HG02642 (cell line): ENCODE data around the gene PRSS57.
"Not testable (repeated sequence)": the region's sequence is repeated elsewhere in the genome, so short reads cannot be mapped to it uniquely, and the experiment has no call there.

Experiments
- ATAC-seq: cut with Tn5 transposase; IDR thresholded peaks from one replicate; pipeline ENCODE4 v1.9.1; 2021; ENCODE audit warnings: mild to moderate bottlenecking; ENCODE audit not compliant: unreplicated experiment, poor library complexity

Gene PRSS57

GRCh38 chr19:695352-695949 lies at the start of gene PRSS57:
PRSS57 (minus strand) TSS chr19:695452; CDS start chr19:695430, 22 bp downstream.
- no peak for ATAC-seq

DNA sequence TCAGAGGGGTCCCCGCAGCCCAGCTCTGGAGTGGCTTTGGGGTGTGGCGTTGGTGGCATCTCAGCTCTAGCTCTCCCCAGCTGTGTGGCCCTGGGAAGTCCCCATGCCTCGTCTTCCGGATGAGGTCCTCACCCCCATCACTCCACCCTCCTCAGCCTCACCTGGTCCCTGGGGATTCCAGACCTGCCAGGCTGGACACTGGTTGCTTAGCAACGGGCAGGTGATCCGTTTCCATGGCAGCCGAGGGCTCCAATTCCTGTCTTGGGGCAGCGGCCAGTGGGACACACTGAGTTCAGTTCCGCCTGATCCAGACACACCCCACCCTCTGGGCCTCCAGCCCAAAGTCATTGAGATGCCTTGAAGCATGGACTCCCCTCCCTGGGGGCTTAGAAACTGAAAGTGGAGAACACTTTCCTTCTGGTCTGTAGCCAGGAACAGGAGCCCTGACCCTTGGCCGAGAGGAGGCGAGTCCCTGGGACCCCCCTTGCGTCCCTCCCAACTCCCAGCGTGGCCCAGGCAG lies 48.0 kb upstream of the PRSS57 start:
- no peak for ATAC-seq

DNA sequence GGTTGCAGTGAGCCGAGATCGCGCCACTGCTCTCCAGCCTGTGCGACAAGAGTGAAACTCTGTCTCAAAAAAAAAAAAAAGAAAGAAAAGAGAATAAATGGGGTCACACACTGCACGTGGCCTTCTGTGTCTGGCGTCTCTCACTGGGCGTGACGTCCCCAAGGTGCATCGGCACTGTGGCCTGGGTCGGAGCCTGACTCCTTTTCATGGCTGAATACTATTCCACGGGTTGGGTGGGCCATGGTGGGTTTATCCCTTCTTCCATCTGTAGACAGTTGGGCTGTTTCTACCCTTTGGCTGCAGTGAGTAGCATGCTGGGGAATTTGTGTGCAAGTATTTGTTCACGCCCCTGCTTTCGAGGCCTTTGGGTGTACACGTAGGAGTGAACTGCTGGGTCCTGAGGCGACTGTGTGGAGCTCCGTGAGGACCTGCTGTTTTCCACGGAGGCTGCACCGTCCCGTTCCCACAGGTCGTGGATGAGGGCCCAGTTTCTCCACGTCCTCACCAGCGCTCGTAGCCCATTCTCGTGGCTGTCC lies 47.4 kb upstream of the PRSS57 start:
- no peak for ATAC-seq

GRCh38 chr19:741506-742131 lies 46.4 kb upstream of the PRSS57 start:
- no peak for ATAC-seq

DNA sequence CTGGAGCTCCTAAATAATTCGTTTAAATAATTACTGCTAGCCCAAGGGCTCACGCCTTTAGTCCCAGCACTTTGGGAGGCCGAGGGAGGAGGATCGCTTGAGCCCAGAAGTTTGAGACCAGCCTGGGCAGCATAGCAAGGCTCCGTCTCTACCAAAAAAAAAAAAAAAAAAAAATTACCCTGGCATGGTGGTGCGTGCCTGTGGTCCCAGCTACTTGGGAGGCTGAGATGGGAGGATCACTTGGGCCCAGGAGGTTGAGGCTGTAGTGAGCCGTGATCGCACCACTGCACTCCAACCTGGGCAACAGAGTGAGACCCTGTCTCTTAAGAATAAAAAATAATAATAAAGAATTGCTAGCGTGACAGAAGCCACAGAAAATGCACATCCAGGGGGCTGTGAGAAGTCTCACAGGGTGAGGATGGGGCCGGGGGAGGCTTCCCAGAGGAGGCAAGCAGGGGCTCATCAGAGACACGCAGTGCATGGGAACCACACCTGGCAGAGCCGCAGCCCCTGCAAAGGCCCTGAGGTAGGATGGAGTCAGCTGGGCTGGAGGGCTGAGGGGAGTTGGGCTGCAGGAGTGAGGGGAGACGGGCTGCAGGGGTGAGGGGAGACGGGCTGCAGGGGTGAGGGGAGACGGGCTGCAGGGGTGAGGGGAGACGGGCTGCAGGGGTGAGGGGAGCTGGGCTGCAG lies 45.7 kb upstream of the PRSS57 start:
- ATAC-seq = not testable (repeated sequence)

GRCh38 chr19:739998-740715 lies 44.9 kb upstream of the PRSS57 start:
- no peak for ATAC-seq

DNA sequence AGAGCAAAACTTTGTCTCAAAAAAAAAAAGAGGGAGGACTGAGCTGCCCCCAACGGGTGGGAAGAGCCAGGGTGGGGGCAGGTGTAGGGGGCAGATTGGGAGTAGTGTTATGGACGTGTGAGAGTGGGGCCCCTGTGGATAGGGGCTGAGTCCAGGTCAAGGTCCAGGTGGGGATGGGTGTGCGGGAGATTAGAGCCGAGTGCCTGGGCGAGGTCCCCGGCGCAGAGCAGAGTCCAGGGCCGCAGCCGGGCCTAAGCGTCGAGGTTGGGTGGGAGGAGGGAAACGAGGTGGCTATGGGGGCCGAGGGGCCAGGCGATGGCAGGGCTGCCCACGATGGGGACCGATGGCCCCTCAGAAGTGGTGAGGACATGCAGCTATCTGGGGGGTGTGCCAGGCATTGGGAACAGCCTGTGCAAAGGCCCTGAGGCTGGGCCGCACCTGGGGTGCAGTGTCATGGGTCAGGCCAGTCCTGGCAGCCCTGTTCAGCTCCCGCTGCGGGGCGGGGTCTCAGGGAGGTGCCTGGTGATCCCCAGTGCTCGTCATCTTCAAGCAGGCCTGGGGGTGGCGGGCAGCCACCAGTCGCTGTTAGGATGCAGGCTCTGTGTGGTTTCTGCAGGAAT lies 43.4 kb upstream of the PRSS57 start:
- ATAC-seq = no peak

GRCh38 chr19:737591-738093 lies 42.4 kb upstream of the PRSS57 start:
- no peak for ATAC-seq

GRCh38 chr19:736125-736524 lies 40.9 kb upstream of the PRSS57 start:
- ATAC-seq = no peak

- no peak for ATAC-seq
These were observed 39.5 kb upstream of the PRSS57 start for GRCh38 chr19:734716-735115.

DNA sequence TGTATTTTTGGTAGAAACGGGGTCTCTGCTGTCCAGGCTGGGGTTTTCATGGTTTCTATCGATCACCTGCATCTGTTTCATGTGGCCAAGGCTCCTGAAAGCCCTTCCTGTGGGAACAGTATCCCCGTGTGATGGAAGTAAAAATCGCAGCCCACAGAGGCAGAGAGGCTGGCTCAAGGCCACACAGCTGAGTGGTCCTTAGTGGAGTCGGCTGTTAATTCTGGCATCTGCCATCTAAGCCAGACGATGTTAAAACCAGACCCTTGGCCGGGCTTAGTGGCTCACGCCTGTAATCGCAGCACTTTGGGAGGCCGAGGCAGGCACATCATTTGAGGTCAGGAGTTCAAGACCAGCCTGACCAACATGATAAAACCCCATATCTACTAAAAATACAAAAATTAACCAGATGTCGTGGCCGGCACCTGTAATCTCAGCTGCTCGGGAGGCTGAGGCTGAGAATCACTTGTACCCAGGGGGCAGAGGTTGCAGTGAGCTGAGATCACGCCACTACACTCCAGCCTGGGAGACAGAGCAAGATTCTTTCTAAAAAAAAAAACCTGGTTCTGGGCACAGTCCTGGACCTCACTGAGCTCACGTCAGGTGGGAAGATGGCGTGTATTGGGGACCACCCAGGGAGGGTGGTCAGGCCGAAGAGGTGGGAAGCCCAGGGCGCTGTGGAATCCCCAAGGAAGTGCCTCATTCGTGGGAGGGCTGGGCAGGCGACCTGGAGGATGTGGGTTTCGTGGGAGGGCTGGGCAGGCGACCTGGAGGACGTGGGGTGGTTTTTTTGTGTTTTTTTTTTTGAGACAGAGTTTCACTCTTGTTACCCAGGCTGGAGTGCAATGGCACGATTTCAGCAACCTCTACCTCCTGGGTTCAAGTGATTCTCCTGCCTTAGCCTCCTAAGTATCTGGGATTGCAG lies 37.2 kb upstream of the PRSS57 start:
- ATAC-seq = no peak

GRCh38 chr19:731000-731399 lies 35.7 kb upstream of the PRSS57 start:
- ATAC-seq = no peak

- no peak for ATAC-seq
These were observed 34.9 kb upstream of the PRSS57 start for GRCh38 chr19:729965-730668.

- not testable (repeated sequence) for ATAC-seq
These were observed 34.3 kb upstream of the PRSS57 start for GRCh38 chr19:729564-729963.

GRCh38 chr19:728011-728410 lies 32.8 kb upstream of the PRSS57 start:
- ATAC-seq = no peak

GRCh38 chr19:726993-727956 lies 32.0 kb upstream of the PRSS57 start:
- ATAC-seq = no peak

- no peak for ATAC-seq
These were observed 30.3 kb upstream of the PRSS57 start for GRCh38 chr19:725461-726089.
